Stromal cell of bone marrow (primary cell): ENCODE measurements around the gene DNAH14.
A peak's percentile ranks its signal among the peaks of the same experiment; 100 is the strongest.
"Not testable (repeated sequence)": the region's sequence is repeated elsewhere in the genome, so short reads cannot be mapped to it uniquely, and the experiment has no call there.

Experiments used
- DNase-seq: peaks from one replicate; pipeline ENCODE4 v3.0.0-alpha.2; 2012; ENCODE audit warnings: low read depth

Gene DNAH14

GRCh38 chr1:225257081-225257480 lies 327.6 kb downstream of the DNAH14 start:
- no peak for DNase-seq

- no peak for DNase-seq
Measured at GRCh38 chr1:225258811-225259210, 329.3 kb downstream of the DNAH14 start.

- DNase-seq, result no peak
Measured at GRCh38 chr1:225259542-225259941, 330.1 kb downstream of the DNAH14 start.

- DNase-seq, result no peak
Measured at GRCh38 chr1:225260319-225260718, 330.8 kb downstream of the DNAH14 start.

- DNase-seq, result no peak
Measured at GRCh38 chr1:225277445-225277844, 348.0 kb downstream of the DNAH14 start.

DNA sequence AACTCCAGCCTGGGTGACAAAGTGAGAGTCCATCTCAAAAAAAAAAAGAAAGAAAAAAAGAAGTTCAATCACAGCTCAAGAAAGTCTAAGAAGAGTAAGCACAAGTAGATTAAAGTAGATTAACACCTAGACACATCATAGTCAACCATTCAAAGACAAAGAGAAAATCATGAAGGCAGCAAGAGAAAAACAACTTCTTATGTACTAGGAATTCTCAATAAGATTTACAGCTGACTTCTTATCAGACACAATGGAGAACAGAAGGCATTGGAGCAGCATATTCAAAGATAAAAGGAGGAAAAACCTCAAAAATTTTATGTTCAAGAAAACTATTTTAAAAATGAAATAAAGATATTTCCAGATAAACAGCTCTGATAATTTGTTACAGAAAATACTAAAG lies 351.1 kb downstream of the DNAH14 start:
- no peak for DNase-seq

GRCh38 chr1:225290244-225290643 lies 360.8 kb downstream of the DNAH14 start:
- no peak for DNase-seq

DNA sequence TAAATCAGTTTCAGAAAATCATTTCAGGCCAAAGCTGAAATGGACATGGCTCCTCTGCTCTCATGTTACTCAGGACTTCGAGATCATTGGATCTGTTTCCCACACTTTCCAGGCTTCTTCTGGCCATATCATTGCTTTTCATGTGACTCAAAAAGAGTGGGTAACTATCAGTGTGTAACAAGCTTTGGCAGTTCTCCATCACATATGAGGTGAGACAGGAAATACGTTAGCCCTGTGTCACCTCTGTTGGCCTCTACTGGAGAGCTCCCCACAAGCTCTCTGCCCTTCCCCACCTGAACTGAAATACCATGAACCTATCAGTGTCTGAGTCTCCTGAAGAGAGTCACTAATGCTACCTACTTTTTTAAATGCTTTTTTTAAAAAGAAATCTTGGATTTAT lies 370.1 kb downstream of the DNAH14 start:
- DNase-seq, result no peak

- no peak for DNase-seq
Measured at GRCh38 chr1:225300381-225300780, 370.9 kb downstream of the DNAH14 start.

DNA sequence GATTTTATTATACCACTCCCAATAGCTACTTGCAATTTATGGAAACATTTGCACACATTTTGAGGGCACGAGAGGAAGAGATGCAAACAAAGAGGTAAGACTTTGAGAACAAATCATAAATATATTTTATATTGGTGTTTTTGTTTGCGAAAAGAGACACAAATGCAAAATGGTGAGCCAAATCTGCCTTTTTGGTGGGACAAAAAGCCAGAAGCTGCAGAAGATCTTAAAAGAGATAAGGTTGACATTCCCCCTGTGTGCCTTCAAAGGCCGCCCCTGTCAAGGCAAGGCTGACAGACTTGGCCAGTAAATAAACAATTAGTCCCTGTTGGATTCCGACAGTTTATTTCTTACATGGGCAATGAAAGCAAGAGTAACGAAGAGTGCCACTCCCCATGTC lies 375.5 kb downstream of the DNAH14 start:
- no peak for DNase-seq

DNA sequence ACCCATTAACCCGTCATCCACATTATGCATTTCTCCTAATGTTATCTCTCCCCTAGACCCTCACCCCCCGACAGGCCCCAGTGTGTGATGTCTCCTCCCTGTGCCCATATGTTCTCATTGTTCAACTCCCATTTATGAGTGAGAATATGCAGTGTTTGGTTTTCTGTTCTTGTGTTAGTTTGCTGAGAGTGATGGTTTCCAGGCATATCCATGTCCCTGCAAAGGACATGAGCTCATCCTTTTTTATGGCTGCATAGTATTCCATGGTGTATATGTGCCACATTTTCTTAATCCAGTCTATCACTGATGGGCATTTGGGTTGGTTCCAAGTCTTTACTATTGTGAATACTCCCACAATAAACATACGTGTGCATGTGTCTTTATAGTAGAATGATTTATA lies 381.1 kb downstream of the DNAH14 start:
- not testable (repeated sequence) for DNase-seq

DNA sequence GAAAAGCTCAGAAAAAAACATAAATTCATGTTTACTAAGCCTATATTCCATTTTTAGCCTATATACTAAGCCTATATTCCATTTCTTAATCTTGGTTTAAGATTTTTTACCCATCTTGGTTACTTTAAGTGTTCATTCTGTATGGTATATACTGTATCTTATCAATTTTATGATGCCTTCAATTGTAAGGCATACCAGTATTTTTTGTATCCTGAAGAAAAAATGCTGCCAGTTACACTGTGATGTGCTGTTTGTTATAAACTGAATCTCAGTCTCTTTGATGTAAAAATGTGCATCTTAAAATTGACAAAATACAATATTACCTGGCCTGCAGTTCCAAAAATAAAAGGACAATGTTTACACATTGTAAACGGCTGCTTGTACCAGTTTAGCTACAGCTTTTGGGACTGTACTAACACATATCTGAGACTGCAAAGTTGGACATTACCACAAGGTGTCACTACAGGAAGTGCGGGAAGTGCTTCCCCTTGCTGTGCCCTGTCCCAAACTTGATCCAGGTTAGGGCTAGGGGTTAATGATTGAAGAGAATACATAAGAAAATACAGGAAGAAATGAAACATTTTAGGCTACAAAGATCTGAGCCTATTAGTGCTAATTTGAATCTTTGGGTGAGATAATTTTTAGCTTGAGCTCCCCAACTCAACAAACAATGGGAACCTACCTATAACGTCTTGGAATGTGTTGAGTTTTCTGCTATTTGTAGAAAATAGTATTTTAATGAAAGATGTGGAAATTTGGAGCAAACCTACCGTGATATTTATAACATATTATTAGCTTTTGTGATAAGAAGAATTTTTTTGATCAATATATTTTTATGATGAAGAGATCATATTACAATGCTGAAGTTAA lies 389.5 kb downstream of the DNAH14 start:
- DNase-seq, result peak; percentile 26

DNA sequence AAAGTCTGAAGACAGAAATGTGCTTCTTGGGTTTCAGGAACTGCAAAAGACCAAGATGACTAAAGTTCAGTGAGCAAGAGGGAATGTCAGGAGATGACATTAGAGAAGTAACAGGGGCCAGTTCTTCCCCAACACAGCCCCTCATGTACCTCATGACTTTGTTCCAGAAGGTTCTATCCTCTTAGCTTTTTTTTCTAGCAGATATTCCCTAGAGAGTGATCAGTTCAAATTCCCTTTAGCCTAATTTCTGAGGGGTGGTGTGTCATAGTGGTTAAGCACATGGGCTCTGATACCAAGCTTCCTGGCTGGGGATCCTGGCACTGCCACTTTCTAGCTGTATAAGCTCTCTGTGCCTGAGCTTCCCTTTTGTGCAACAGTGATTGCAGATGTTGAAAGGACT lies 390.4 kb downstream of the DNAH14 start:
- peak; percentile 25 for DNase-seq

DNA sequence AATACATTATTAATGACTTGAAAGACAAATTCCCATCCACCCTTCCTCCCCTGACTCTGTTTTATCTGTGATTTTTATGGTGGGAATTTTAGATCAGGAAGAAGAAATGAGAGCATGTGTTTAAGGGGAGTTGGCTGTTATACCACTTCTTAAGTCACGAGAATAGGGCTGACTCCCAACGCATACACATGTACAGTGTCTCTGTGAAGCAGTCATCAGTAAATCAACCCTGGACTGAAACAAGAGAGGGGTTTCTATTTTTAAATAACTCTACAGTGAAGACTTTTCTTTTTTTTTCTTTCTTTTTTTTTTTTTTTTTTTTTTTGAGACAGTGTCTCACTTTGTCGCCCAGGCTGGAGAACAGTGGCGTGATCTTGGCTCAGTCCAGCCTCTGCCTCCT lies 392.3 kb downstream of the DNAH14 start:
- DNase-seq, result no peak

- no peak for DNase-seq
Measured at GRCh38 chr1:225329041-225329440, 399.6 kb downstream of the DNAH14 start.

DNA sequence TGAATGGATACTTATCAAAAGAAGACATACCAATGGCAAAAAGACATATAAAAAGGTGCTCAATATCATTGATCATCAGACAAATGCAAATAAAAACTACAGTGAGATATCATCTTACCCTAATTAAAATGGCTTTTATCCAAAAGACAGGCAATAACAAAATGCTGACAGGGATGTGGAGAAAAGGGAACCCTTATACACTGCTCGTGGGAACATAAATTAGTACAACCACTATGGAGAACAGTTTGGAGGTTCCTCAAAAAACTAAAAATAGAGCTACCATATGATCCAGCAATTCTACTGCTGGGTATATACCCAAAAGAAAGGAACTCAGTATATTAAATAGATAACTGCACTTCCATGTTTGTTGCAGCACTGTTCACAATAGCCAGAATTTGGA lies 400.5 kb downstream of the DNAH14 start:
- not testable (repeated sequence) for DNase-seq

GRCh38 chr1:225332686-225333085 lies 403.2 kb downstream of the DNAH14 start:
- no peak for DNase-seq

DNA sequence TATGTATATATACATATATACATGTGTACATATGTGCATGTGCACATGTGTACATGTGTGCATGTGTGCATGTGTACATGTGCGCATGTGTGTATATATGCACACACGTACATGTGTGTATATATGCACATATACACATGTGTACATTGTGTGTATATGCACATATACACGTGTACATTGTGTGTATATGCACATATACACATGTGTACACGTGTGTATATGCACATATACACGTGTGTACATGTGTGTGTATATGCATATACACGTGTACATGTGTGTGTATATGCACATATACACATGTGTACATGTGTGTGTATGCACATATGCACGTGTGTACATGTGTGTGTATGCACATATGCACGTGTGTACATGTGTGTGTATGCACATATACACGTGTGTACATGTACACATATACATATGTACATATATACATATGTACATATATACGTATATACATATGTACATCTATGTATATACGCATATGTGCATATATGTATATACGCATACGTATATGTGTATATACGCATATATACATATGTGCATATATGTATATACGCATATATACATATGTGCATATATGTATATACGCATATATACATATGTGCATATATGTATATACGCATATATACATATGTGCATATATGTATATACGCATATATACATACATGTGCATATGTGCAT lies 405.8 kb downstream of the DNAH14 start:
- DNase-seq, result not testable (repeated sequence)

- no peak for DNase-seq
Measured at GRCh38 chr1:225338545-225338944, 409.1 kb downstream of the DNAH14 start.

DNA sequence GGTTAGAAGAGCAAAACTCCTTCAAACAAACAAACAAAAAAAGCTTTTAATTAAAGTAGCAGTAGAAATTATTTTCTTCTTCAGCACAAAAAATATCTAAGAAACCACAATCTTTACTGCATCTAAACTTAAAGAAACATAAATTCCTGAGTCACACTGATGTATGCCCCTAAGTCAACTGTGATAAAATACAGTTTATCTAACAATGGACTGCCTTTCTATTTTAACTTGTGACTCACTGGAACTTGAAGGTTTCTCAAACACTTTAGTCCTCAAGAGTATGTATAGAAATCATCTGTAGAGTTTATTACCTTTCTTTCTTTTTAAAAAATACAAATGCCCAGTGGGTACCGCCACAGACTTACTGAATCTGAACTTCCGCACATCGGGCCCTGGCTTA lies 412.2 kb downstream of the DNAH14 start:
- no peak for DNase-seq

GRCh38 chr1:225342695-225343094 lies 413.2 kb downstream of the DNAH14 start:
- no peak for DNase-seq

GRCh38 chr1:225343618-225344017 lies 414.1 kb downstream of the DNAH14 start:
- DNase-seq, result no peak

DNA sequence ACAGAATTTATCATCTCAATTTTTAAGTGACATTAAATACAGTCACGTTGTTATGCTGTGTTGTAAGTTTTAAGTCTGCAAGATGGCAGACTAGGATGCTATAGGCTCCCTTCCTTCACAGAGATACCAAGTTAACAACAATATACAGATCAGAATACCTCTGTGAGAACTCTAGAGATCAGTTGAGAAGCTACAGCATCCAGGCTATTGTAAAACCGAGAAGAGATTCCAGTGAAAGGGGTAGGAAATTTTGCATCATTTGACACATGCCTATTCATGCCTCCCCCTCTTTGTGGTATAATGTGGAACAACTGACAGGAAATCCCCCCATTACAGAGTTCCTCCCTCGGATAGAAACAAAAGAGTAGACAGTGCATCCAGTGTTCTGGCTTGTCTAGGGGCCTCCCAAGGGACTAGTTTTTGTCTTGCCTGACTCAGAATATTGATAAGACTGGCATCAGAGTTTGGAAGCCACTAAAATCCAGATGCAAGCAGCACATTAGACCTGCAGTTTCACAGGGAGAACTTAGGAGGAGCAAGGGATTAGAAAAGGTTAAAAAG lies 417.7 kb downstream of the DNAH14 start:
- no peak for DNase-seq
